IMR-90 (cell line): ENCODE results near the gene SNAP91. TPM values are rescaled to one million over a fixed set of nuclear protein-coding genes. Genes with fewer than 3 reads are reported as not detected.

Experiments
- ATAC-seq: fragments of 200-7000 bp; cut with Tn5 transposase; 2 replicates; pipeline ENCODE4 v1.9.1; 2020; ENCODE audit warnings: low read depth, mild to moderate bottlenecking, moderate library complexity
- BruUV-seq: library from RNA; stranded (reverse); fragments of 400-500 nt; replicated peaks from 2 replicates; lab custom pipeline; 2021; lab: Mats Ljungman, UMichigan
- CTCF ChIA-PET: fragments of 300-600 bp; formaldehyde crosslinking; extraction: SDS; loops from one replicate; lab custom pipeline; 2021; ENCODE audit warnings: antibody characterized with exemption; lab: Yijun Ruan, JAX
- POLR2A ChIA-PET: fragments of 300-600 bp; sonication (Branson Sonifier 250); formaldehyde crosslinking; loops from one replicate; lab custom pipeline; 2022; ENCODE audit warnings: antibody characterized with exemption; ENCODE audit not compliant: unreplicated experiment; lab: Charles Lee
- DNase-seq: peaks from one replicate; pipeline ENCODE4 v3.0.0; 2013
- H2AFZ ChIP-seq: replicated peaks from 2 replicates; pipeline ENCODE3; 2013; ENCODE audit warnings: low read length, mild to moderate bottlenecking; ENCODE audit not compliant: poor library complexity
- H2AK5ac ChIP-seq: 2 replicates; pipeline ENCODE4 v1.6.1; 2013; ENCODE audit warnings: low read depth, low read length, inconsistent platforms
- H2AK9ac ChIP-seq: replicated peaks from 2 replicates; pipeline ENCODE3; 2013; ENCODE audit warnings: mild to moderate bottlenecking, low read depth, low read length, moderate library complexity; ENCODE audit not compliant: poor library complexity
- H2BK120ac ChIP-seq: 2 replicates; pipeline ENCODE4 v1.6.1; 2013; ENCODE audit warnings: low read depth, low read length, inconsistent platforms
- H2BK15ac ChIP-seq: 3 replicates; pipeline ENCODE4 v1.6.1; 2013; ENCODE audit warnings: low read depth, low read length, inconsistent platforms
- H2BK20ac ChIP-seq: 2 replicates; pipeline ENCODE4 v1.6.1; 2013; ENCODE audit warnings: low read depth, mild to moderate bottlenecking, inconsistent platforms, low read length, moderate library complexity
- H2BK5ac ChIP-seq: 2 replicates; pipeline ENCODE4 v1.6.1; 2013; ENCODE audit warnings: mild to moderate bottlenecking, low read depth, low read length, inconsistent platforms; ENCODE audit not compliant: poor library complexity, severe bottlenecking
- H3K14ac ChIP-seq: replicated peaks from 2 replicates; pipeline ENCODE4 v1.6.1; 2013; ENCODE audit warnings: low read depth, low read length, inconsistent platforms
- H3K18ac ChIP-seq: 2 replicates; pipeline ENCODE4 v1.6.1; 2013; ENCODE audit warnings: low read depth, low read length, control low read depth
- H3K23ac ChIP-seq: 2 replicates; pipeline ENCODE4 v1.6.1; 2013; ENCODE audit warnings: low read depth, low read length, inconsistent platforms
- H3K27ac ChIP-seq: 2 replicates; pipeline ENCODE4 v1.5.1; 2013; ENCODE audit warnings: mild to moderate bottlenecking, control low read depth, low read length; ENCODE audit not compliant: insufficient read depth
- H3K27me3 ChIP-seq: 2 replicates; pipeline ENCODE4 v1.6.1; 2013; ENCODE audit warnings: low read length; ENCODE audit not compliant: control insufficient read depth, insufficient read depth
- H3K36me3 ChIP-seq: 2 replicates; pipeline ENCODE4 v1.6.1; 2013; ENCODE audit warnings: low read length, mixed read lengths; ENCODE audit not compliant: control insufficient read depth, insufficient read depth
- H3K4ac ChIP-seq: 2 replicates; pipeline ENCODE4 v1.6.1; 2013; ENCODE audit warnings: low read depth, low read length, inconsistent platforms
- H3K4me1 ChIP-seq: 2 replicates; pipeline ENCODE4 v1.6.1; 2013; ENCODE audit warnings: low read length, mixed read lengths; ENCODE audit not compliant: control insufficient read depth, insufficient read depth
- H3K4me2 ChIP-seq: 2 replicates; pipeline ENCODE4 v1.6.1; 2013; ENCODE audit warnings: low read depth, mild to moderate bottlenecking, control low read depth, low read length, moderate library complexity
- H3K4me3 ChIP-seq: 2 replicates; pipeline ENCODE4 v1.5.1; 2013; ENCODE audit warnings: low read depth, mild to moderate bottlenecking, control low read depth, low read length, moderate library complexity; ENCODE audit not compliant: insufficient read depth
- H3K56ac ChIP-seq: 2 replicates; pipeline ENCODE4 v1.6.1; 2013; ENCODE audit warnings: low read length, inconsistent platforms; ENCODE audit not compliant: insufficient read depth; ENCODE audit errors: extremely low read depth
- H3K79me1 ChIP-seq, 2 experiments: 2 replicates each; pipeline ENCODE4 v1.6.1; 2013; ENCODE audit warnings: low read length in 2 of 2, inconsistent platforms in 1 of 2, low read depth in 1 of 2
- H3K9ac ChIP-seq: 2 replicates; pipeline ENCODE4 v1.6.1; 2013; ENCODE audit warnings: low read depth, low read length, control low read depth
- H3K9me1 ChIP-seq: 2 replicates; pipeline ENCODE4 v1.6.1; 2013; ENCODE audit warnings: low read length, inconsistent platforms; ENCODE audit not compliant: insufficient read depth
- H3K9me3 ChIP-seq: 2 replicates; pipeline ENCODE4 v1.6.1; 2013; ENCODE audit warnings: low read length; ENCODE audit not compliant: control insufficient read depth, insufficient read depth
- H4K20me1 ChIP-seq: 2 replicates; pipeline ENCODE4 v1.6.1; 2013; ENCODE audit warnings: low read length, inconsistent platforms; ENCODE audit not compliant: insufficient read depth
- H4K5ac ChIP-seq: 2 replicates; pipeline ENCODE4 v1.6.1; 2013; ENCODE audit warnings: mild to moderate bottlenecking, low read depth, low read length, control low read depth
- H4K8ac ChIP-seq, 2 experiments: 2 replicates each; pipeline ENCODE4 v1.6.1; 2013; ENCODE audit warnings: low read depth in 2 of 2, low read length in 2 of 2, control low read depth in 1 of 2, inconsistent platforms in 1 of 2
- H4K91ac ChIP-seq: 2 replicates; pipeline ENCODE4 v1.6.1; 2013; ENCODE audit warnings: low read depth, low read length, inconsistent platforms; ENCODE audit not compliant: insufficient read depth
- CEBPB ChIP-seq: IDR thresholded peaks from 2 replicates; pipeline ENCODE4 v1.6.1; 2012; ENCODE audit warnings: low read depth, low read length, improper control_type of control experiment
- CHD1 ChIP-seq: IDR thresholded peaks from 2 replicates; pipeline ENCODE4 v1.6.1; 2012; ENCODE audit warnings: low read depth, low read length, improper control_type of control experiment
- CTCF ChIP-seq: conservative IDR thresholded peaks from 2 replicates; pipeline ENCODE4 v1.5.1; 2012; ENCODE audit warnings: mild to moderate bottlenecking, low read depth, low read length, improper control_type of control experiment
- ELK1 ChIP-seq: fragments of 150-350 bp; IDR thresholded peaks from 2 replicates; pipeline ENCODE4 v1.6.1; 2016; ENCODE audit warnings: low read depth, mild to moderate bottlenecking, low read length, moderate library complexity, borderline replicate concordance
- FOS ChIP-seq: fragments of 150-350 bp; IDR thresholded peaks from 2 replicates; pipeline ENCODE4 v1.6.1; 2016; ENCODE audit warnings: low read depth, low read length
- MAFK ChIP-seq: IDR thresholded peaks from 2 replicates; pipeline ENCODE4 v1.6.1; 2012; ENCODE audit warnings: low read depth, low read length, improper control_type of control experiment
- MAZ ChIP-seq: IDR thresholded peaks from 2 replicates; pipeline ENCODE4 v1.6.1; 2012; ENCODE audit warnings: low read depth, mild to moderate bottlenecking, low read length, improper control_type of control experiment, moderate library complexity, borderline replicate concordance
- NFE2L2 ChIP-seq: fragments of 150-350 bp; IDR thresholded peaks from 2 replicates; pipeline ENCODE4 v1.6.1; 2016; ENCODE audit warnings: low read depth, mild to moderate bottlenecking, low read length
- POLR2A ChIP-seq: IDR thresholded peaks from 2 replicates; pipeline ENCODE4 v1.6.1; 2012; ENCODE audit warnings: mild to moderate bottlenecking, low read depth, low read length
- RAD21 ChIP-seq: IDR thresholded peaks from 2 replicates; pipeline ENCODE4 v1.6.1; 2012; ENCODE audit warnings: low read length, improper control_type of control experiment
- RCOR1 ChIP-seq: IDR thresholded peaks from 2 replicates; pipeline ENCODE4 v1.6.1; 2012; ENCODE audit warnings: mild to moderate bottlenecking, low read length, improper control_type of control experiment; ENCODE audit not compliant: insufficient replicate concordance
- RFX5 ChIP-seq: IDR thresholded peaks from 2 replicates; pipeline ENCODE4 v1.8.0; 2012; ENCODE audit warnings: low read depth, mild to moderate bottlenecking, low read length, moderate library complexity
- SMC3 ChIP-seq: fragments of 150-350 bp; IDR thresholded peaks from 2 replicates; pipeline ENCODE4 v1.6.1; 2016; ENCODE audit warnings: low read depth, mild to moderate bottlenecking, antibody characterized with exemption, low read length, moderate library complexity
- USF2 ChIP-seq: fragments of 150-350 bp; IDR thresholded peaks from 2 replicates; pipeline ENCODE4 v1.6.1; 2017; ENCODE audit warnings: mild to moderate bottlenecking, antibody characterized with exemption, low read length, low read depth
- WGBS, 2 experiments: methylation state at CpG; one replicate each; pipeline versions ENCODE4 v1.1.5 to v1.1.7; 2013; ENCODE audit warnings: missing lambda C conversion rate in 2 of 2; ENCODE audit not compliant: insufficient read length in 1 of 2; ENCODE audit errors: extremely low coverage in 2 of 2; 5-methylcytosine and 5-hydroxymethylcytosine counted together
- dilution Hi-C: fragments of 300-500 bp; cut with HindIII; formaldehyde crosslinking; loops from one replicate; pipeline ENCODE4 v1.14.3; 2018; ENCODE audit warnings: low sequenced_read_pairs; ENCODE audit not compliant: unreplicated experiment
- in situ Hi-C: fragments of 300-500 bp; cut with MboI; formaldehyde crosslinking; loops from 3 replicates; pipeline ENCODE4 v1.14.3; 2019; ENCODE audit warnings: low sequenced_read_pairs, inconsistent platforms, mixed read lengths
- intact Hi-C: fragments of 100-400 bp; cut with micrococcal nuclease; formaldehyde crosslinking; loops from 2 replicates; pipeline ENCODE4 v1.10.0; 2022
- polyA plus RNA-seq, 3 experiments: library from polyadenylated mRNA; depleted of rRNA; stranded (reverse); fragments of >200 nt; gene quantifications; 2 replicates each; pipeline ENCODE4 v1.2.3, GENCODE V29; 2012; ENCODE audit warnings: low replicate concordance in 1 of 3
- total RNA-seq: library from RNA; depleted of rRNA; stranded (reverse); fragments of >200 nt; gene quantifications from 2 replicates; pipeline ENCODE4 v1.2.3, GENCODE V29; 2012

Gene SNAP91
- total and polyA plus RNA-seq, 2 of the 4 experiments (the other 2 are of a cell fraction) = not detected

GRCh38 chr6:83514466-83514865 is 194.4 kb downstream of the SNAP91 start:
- Histone ChIP-seq H3K27me3 (no peaks in the 10 kb centered on the region), H3K56ac (no peak overlapping the region), H2BK15ac (no peak overlapping the region; the same call in 2 of the 3 replicates), H3K9me1 (no peaks in the 10 kb centered on the region), H3K4me1 (no peaks in the 10 kb centered on the region; the same call in 1 of the 2 replicates), H3K4me2 (no peak overlapping the region), H3K9ac (no peak overlapping the region), H3K14ac (no peak overlapping the region), H3K79me1 (no peaks in the 10 kb centered on the region), H3K18ac (no peak overlapping the region), H2AK9ac (no peak overlapping the region), H2AK5ac (no peak overlapping the region; the same call in 1 of the 2 replicates), H3K4ac (no peak overlapping the region), H3K36me3 (no peaks in the 10 kb centered on the region), H4K91ac (no peak overlapping the region), H2BK120ac (no peak overlapping the region), H4K20me1 (no peaks in the 10 kb centered on the region), H2AFZ (no peak overlapping the region), H3K4me3 (no peak overlapping the region), H4K5ac (no peak overlapping the region), H2BK5ac (no peak overlapping the region), H2BK20ac (no peak overlapping the region), H3K23ac (no peak overlapping the region), H3K9me3 (no peaks in the 10 kb centered on the region), H3K27ac (no peak overlapping the region), H4K8ac (no peak overlapping the region)
- in situ Hi-C loops (loop anchor here (25.0 kb wide), 1 partner anchor 1252 kb away; no protein-coding TSS in a partner anchor), intact Hi-C loops (loop anchor here (5.0 to 10.0 kb wide), 3 partner anchors 82 to 1262 kb away; partner anchors contain the start of genes ME1 and TPBG), dilution Hi-C loops (loop anchor here (25.0 kb wide), 2 partner anchors 302 to 452 kb away; partner anchors contain the start of genes DOP1A and UBE3D)
- no peak for ATAC-seq
- BruUV-seq = no TSS peak
- TF ChIP-seq CEBPB = no peak
- TF ChIP-seq ELK1 = no peak
- no peak for TF ChIP-seq SMC3
- TF ChIP-seq FOS = no peak
- TF ChIP-seq MAFK = no peak
- no peak for TF ChIP-seq MAZ
- no peak for TF ChIP-seq RCOR1
- TF ChIP-seq RAD21 = no peak
- no peak for TF ChIP-seq POLR2A
- no peak for TF ChIP-seq NFE2L2
- no peak for TF ChIP-seq RFX5
- no peak for TF ChIP-seq USF2
- TF ChIP-seq CTCF = no peak
- no peak for TF ChIP-seq CHD1
- CTCF ChIA-PET = interaction anchor here (0.6 to 7.0 kb wide), 10 partner anchors 9 to 448 kb away, joined by 3 to 74 read pairs (median 3); partner anchors contain the start of genes DOP1A and UBE3D
- DNase-seq = no peak
- POLR2A ChIA-PET = interaction anchor here (0.7 kb wide), 1 partner anchor 290 kb away, joined by 4 read pairs; no protein-coding TSS in a partner anchor
- 33% methylated on average over 1 of the region's 1 CpG; no CpG with 5 or more reads in 1 of the 2 experiments for WGBS, 2 experiments
